Hepatocyte (in vitro differentiated cells): ENCODE results near the gene CACNA2D4.

ENCODE experiments used
- EZH2 ChIP-seq: fragments of 200-600 bp; sonication (generic); IDR thresholded peaks from 2 replicates; pipeline ENCODE4 v1.6.1; 2016; ENCODE audit warnings: antibody characterized with exemption, mild to moderate bottlenecking, borderline replicate concordance
- TF ChIP-seq, protein P1 (sequence below): fragments of 200-600 bp; sonication (generic); IDR thresholded peaks from 2 replicates; pipeline ENCODE4 v1.5.1; 2016; ENCODE audit warnings: antibody characterized with exemption, mild to moderate bottlenecking; ENCODE audit not compliant: poor library complexity

DNA sequence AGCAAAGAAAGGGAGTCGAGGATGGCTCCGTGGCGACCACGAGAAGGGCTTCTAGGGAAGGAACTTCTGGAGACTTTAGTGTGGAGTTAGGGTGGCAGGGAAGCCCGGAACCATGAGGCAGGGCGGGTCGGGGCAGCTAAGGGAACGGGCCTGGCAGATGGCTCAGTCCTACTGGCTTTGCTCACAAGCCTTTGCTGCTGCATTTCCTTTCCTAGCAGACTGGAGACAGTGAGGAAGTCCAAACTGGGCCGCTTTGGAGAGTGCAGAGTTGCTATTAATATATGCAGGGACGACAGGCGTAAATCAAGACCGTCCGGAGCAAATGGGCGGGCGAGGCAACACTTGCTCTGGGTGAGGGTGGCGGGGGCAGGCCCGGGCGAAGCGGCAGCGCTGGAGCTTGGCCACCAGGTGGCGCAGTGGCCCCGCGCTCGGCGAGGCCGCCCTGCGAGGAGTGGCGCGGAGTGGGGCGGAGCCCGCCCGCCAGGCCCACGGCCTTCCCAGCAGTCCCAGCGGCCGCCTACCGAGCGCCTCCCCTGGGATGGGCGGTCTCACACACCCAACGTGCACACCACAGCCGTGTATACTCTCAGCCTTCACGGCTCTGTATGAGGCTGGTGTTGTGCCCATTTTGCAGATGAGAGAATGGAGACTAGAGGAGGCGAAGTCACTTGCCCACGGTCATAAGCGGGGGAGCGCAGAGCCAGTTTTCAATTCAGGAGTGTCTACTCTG is 122.5 kb downstream of the CACNA2D4 start:
- TF ChIP-seq, protein P1, sequence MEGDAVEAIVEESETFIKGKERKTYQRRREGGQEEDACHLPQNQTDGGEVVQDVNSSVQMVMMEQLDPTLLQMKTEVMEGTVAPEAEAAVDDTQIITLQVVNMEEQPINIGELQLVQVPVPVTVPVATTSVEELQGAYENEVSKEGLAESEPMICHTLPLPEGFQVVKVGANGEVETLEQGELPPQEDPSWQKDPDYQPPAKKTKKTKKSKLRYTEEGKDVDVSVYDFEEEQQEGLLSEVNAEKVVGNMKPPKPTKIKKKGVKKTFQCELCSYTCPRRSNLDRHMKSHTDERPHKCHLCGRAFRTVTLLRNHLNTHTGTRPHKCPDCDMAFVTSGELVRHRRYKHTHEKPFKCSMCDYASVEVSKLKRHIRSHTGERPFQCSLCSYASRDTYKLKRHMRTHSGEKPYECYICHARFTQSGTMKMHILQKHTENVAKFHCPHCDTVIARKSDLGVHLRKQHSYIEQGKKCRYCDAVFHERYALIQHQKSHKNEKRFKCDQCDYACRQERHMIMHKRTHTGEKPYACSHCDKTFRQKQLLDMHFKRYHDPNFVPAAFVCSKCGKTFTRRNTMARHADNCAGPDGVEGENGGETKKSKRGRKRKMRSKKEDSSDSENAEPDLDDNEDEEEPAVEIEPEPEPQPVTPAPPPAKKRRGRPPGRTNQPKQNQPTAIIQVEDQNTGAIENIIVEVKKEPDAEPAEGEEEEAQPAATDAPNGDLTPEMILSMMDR = peak; percentile 88
- no peak for TF ChIP-seq EZH2
